Fibroblast of lung (primary cell): ENCODE measurements around the gene FARP1.

Experiments
- CTCF ChIP-seq, 2 donors: IDR thresholded peaks in 1 of 2; conservative IDR thresholded peaks in 1 of 2; 1 replicate in 1 of 2; 2 replicates in 1 of 2; pipeline ENCODE4 v1.5.1; 2011 to 2012; ENCODE audit warnings: low read length in 2 of 2, control low read depth in 1 of 2, inconsistent platforms in 1 of 2, low read depth in 1 of 2, mild to moderate bottlenecking in 1 of 2
- EZH2 ChIP-seq: IDR thresholded peaks from 2 replicates; pipeline ENCODE4 v1.5.1; 2012; ENCODE audit warnings: low read length, control low read depth, mild to moderate bottlenecking; ENCODE audit errors: missing control alignments

- TF ChIP-seq EZH2 (no peak), CTCF (conservative IDR thresholded peaks at IDR 0.05 in 1 of 2, IDR thresholded peaks at IDR 0.05 in 1 of 2; ENCODE audit: low read depth in 1 of 2, low read length in 2 of 2) (no peak)
Measured at GRCh38 chr13:98094678-98095266, 48.1 kb upstream of the FARP1 start.
